GM12878 (cell line): ENCODE results near the gene SMU1. TPM values are rescaled to one million over a fixed set of nuclear protein-coding genes. Genes with fewer than 3 reads are reported as not detected.

Experiments used
- ATAC-seq: fragments of 200-7000 bp; cut with Tn5 transposase; 3 replicates; pipeline ENCODE4 v1.9.1; 2020; ENCODE audit warnings: mild to moderate bottlenecking, moderate library complexity
- BruUV-seq: library from RNA; stranded (reverse); fragments of 400-500 nt; replicated peaks from 2 replicates; lab custom pipeline; 2021; lab: Mats Ljungman, UMichigan
- CTCF ChIA-PET: fragments of 300-600 bp; sonication (Branson Sonifier 250); formaldehyde crosslinking; extraction: SDS; loops from one replicate; lab custom pipeline; 2021; ENCODE audit warnings: inconsistent platforms; lab: Yijun Ruan, JAX
- POLR2A ChIA-PET: fragments of 350-600 bp; formaldehyde crosslinking; extraction: SDS; loops from one replicate; lab custom pipeline; 2021; ENCODE audit warnings: inconsistent platforms; lab: Charles Lee
- RAD21 ChIA-PET: fragments of 300-600 bp; sonication (Branson Sonifier 250); formaldehyde crosslinking; loops from one replicate; lab custom pipeline; 2023; ENCODE audit warnings: antibody characterized with exemption; ENCODE audit not compliant: unreplicated experiment; lab: Charles Lee
- SMC1A ChIA-PET: fragments of 300-600 bp; sonication (Branson Sonifier 250); formaldehyde crosslinking; loops from one replicate; lab custom pipeline; 2023; ENCODE audit not compliant: unreplicated experiment, uncharacterized antibody; lab: Charles Lee
- DNase-seq: peaks from one replicate; pipeline ENCODE4 v3.0.0-alpha.2; 2011; ENCODE audit warnings: low read depth, low spot score
- FAIRE-seq: peaks from 3 replicates; lab custom pipeline; 2011; peaks lifted over from hg19 to GRCh38; lab: Jason Lieb, UNC
- H2AFZ ChIP-seq: 2 replicates; pipeline ENCODE4 v1.6.0; 2011; ENCODE audit warnings: low read depth, low read length, control low read depth; ENCODE audit not compliant: control insufficient read depth
- H3K27ac ChIP-seq: 2 replicates; pipeline ENCODE4 v1.5.1; 2011; ENCODE audit warnings: control low read depth; ENCODE audit not compliant: control insufficient read depth, insufficient read depth
- H3K27me3 ChIP-seq, 2 experiments: replicated peaks in 1 of 2; 2 replicates each; pipeline versions ENCODE4 v1.6.0 to v1.6.1; 2011; ENCODE audit warnings: low read length in 1 of 2; ENCODE audit not compliant: control insufficient read depth in 2 of 2, insufficient read depth in 2 of 2
- H3K36me3 ChIP-seq, 2 experiments: 2 replicates each; pipeline ENCODE4 v1.5.1; 2011; ENCODE audit warnings: low read length in 1 of 2; ENCODE audit not compliant: control insufficient read depth in 2 of 2, insufficient read depth in 2 of 2
- H3K4me1 ChIP-seq: 2 replicates; pipeline ENCODE4 v1.6.1; 2011; ENCODE audit warnings: mild to moderate bottlenecking, low read length, moderate library complexity, mixed read lengths; ENCODE audit not compliant: control insufficient read depth, insufficient read depth
- H3K4me2 ChIP-seq: 2 replicates; pipeline ENCODE4 v1.6.0; 2011; ENCODE audit warnings: control low read depth; ENCODE audit not compliant: control insufficient read depth, insufficient read depth
- H3K4me3 ChIP-seq: fragments of 200-600 bp; sonication (generic); 2 replicates; pipeline ENCODE4 v1.5.1; 2016
- H3K79me2 ChIP-seq: 2 replicates; pipeline ENCODE4 v1.6.0; 2011; ENCODE audit warnings: low read length; ENCODE audit not compliant: control insufficient read depth, insufficient read depth
- H3K9ac ChIP-seq: 2 replicates; pipeline ENCODE4 v1.8.0; 2011; ENCODE audit warnings: low read length, control low read depth, mixed read lengths; ENCODE audit not compliant: control insufficient read depth, insufficient read depth
- H3K9me3 ChIP-seq: replicated peaks from 3 replicates; pipeline ENCODE4 v1.5.1; 2011; ENCODE audit warnings: mild to moderate bottlenecking, low read length; ENCODE audit not compliant: control insufficient read depth, insufficient read depth
- H4K20me1 ChIP-seq: 2 replicates; pipeline ENCODE4 v1.6.0; 2011; ENCODE audit not compliant: control insufficient read depth, insufficient read depth
- IKZF1 ChIP-seq: fragments of 450-650 bp; conservative IDR thresholded peaks from 2 replicates; pipeline ENCODE4 v1.6.1; 2017; ENCODE audit warnings: antibody characterized with exemption, mild to moderate bottlenecking
- NBN ChIP-seq: fragments of 450-650 bp; IDR thresholded peaks from 2 replicates; pipeline ENCODE4 v1.6.1; 2016
- NFYA ChIP-seq: IDR thresholded peaks from 2 replicates; pipeline ENCODE4 v1.6.1; 2011; ENCODE audit warnings: low read depth, mild to moderate bottlenecking, low read length, improper control_type of control experiment, borderline replicate concordance
- SPI1 ChIP-seq: IDR thresholded peaks from 2 replicates; pipeline ENCODE4 v1.6.1; 2011; ENCODE audit warnings: low read depth, mild to moderate bottlenecking, low read length, moderate library complexity, borderline replicate concordance; ENCODE audit not compliant: insufficient read depth
- TCF12 ChIP-seq: IDR thresholded peaks from 2 replicates; pipeline ENCODE4 v1.6.1; 2011; ENCODE audit warnings: low read depth, mild to moderate bottlenecking, low read length
- WGBS: methylation state at CpG from one replicate; pipeline ENCODE4 v1.1.6; 2016; ENCODE audit warnings: low lambda C conversion rate; ENCODE audit not compliant: insufficient replicate concordance, insufficient coverage; ENCODE audit errors: missing lambda C conversion rate; 5-methylcytosine and 5-hydroxymethylcytosine counted together
- in situ Hi-C: fragments of 300-500 bp; cut with MboI; formaldehyde crosslinking; loops from 9 replicates; pipeline ENCODE4 v1.14.3; 2018; ENCODE audit warnings: mixed read lengths
- intact Hi-C: fragments of 100-400 bp; cut with micrococcal nuclease; formaldehyde crosslinking; loops from one replicate; pipeline ENCODE4 v1.14.2; 2022; ENCODE audit not compliant: unreplicated experiment
- polyA plus RNA-seq, 11 experiments: library from polyadenylated mRNA; depleted of rRNA in 4 of 11; unstranded in 6 of 11; stranded (reverse) in 5 of 11; fragments of >200 nt; fragmentation: Nextera tagmentation in 4 of 11; fragmentation: Illumina TruSeq in 1 of 11; extraction: Ambion mirVana in 4 of 11; extraction: Trizol in 1 of 11; gene quantifications; 1 replicate in 1 of 11; 2 replicates in 10 of 11; pipeline versions ENCODE4 v1.2.1 to v1.2.3, GENCODE V29; 2011 to 2016; ENCODE audit warnings: inconsistent platforms in 2 of 11, missing spikeins in 2 of 11, low read depth in 1 of 11
- total RNA-seq, 4 experiments: library from RNA; depleted of rRNA in 3 of 4; stranded (reverse); fragments of >200 nt in 3 of 4; fragmentation: Illumina TruSeq in 1 of 4; extraction: Trizol in 1 of 4; gene quantifications; 2 replicates each; pipeline versions ENCODE4 v1.2.1 to v1.2.3, GENCODE V29; 2013 to 2021
- TF ChIP-seq, protein P1 (sequence below): IDR thresholded peaks from 2 replicates; pipeline ENCODE4 v1.6.1; 2012; ENCODE audit warnings: low read length, inconsistent platforms
- TF ChIP-seq, protein P2 (sequence below): fragments of 450-650 bp; IDR thresholded peaks from 2 replicates; pipeline ENCODE4 v1.6.1; 2018; ENCODE audit warnings: mild to moderate bottlenecking, low read depth, moderate library complexity; ENCODE audit not compliant: partially characterized antibody
- TF ChIP-seq, protein P3 (sequence below): fragments of 450-650 bp; formaldehyde crosslinking; IDR thresholded peaks from 2 replicates; pipeline ENCODE4 v1.4.0; 2022; ENCODE audit warnings: mild to moderate bottlenecking, moderate library complexity
- TF ChIP-seq, protein P4 (sequence below): fragments of 450-650 bp; IDR thresholded peaks from 2 replicates; pipeline ENCODE4 v1.6.1; 2016; ENCODE audit warnings: mild to moderate bottlenecking

The SMU1 gene
- total and polyA plus RNA-seq, 10 of the 15 experiments (the other 5 are each of a cell fraction or from before 2014, with no cell fraction given), result 18.5 to 34.6 (median 20.9) TPM

DNA sequence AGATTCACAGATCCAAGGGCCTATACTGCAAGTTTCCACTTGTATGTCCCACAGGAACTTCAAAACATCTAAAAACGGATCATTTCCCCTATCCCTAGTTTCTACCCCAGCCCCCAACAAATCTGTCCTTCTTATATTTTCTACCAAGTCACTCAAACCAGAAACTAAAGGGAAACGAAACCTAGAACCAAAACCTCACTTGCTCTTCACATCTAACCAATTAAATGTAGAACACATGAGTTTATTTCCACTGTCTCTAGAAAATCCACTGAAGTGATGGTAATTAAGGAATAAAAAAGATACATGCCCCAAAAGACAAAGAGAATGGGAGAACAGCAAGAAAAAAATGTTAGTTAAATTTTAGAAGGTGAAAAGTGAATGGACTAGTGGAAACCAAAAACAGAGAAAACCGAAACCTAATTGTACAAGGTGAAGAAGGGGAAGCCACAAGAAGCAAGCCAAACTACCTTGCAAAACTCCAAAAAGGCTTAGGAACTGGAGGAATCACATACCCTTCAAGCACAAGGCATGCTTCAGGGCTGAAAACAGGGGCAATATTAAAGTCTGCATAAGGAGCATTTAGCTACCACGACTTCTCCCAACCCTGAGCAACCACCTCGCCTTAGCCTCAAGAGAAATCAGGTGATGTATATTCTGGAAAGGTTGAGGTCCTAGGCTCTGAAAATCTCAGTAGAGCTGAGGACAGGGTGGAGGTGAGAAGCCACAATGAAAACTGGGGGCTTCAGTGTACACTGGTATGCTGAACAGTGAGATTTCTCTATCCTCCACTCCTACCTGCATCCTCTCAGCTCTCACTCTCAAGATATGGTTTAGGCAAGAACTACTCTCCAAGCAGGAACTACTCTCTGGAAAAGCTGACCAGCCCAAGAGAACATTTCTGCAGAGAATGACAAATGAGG is 11.1 kb downstream of the SMU1 start (continued):
- peak; percentile 62 for TF ChIP-seq SPI1

DNA sequence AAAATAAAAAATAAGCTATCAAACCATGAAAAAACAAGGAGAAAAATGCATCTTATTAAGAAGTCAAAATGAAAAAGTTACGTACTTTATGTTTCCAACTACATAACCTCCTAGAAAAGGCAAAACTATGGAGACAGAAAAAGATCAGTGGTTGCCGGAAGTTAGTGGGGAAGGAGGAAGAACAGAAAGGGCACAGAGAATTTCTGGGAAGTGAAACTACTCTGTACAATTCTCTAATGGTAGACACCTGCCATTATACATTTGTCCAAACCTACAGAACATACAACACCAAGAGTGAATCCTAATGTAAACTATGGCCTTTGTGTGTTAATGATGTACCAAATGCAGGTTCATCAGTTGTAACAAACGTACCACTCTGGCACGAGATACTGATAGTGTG is 25.3 kb downstream of the SMU1 start:
- Histone ChIP-seq H3K4me3 (no peak overlapping the region), H3K4me2 (no peak overlapping the region), H3K27me3 (no peaks in the 10 kb centered on the region), H3K9ac (no peak overlapping the region), H3K4me1 (peaks cover 17% of the 10 kb centered on the region), H3K27ac (no peak overlapping the region), H3K79me2 (no peaks in the 10 kb centered on the region; the same call in 1 of the 2 replicates), H2AFZ (no peak overlapping the region), H4K20me1 (no peaks in the 10 kb centered on the region), H3K9me3 (peaks cover 4% of the 10 kb centered on the region), H3K36me3 (peaks cover 6 to 49% of the 10 kb centered on the region in 2 experiments)
- ChIA-PET RAD21 (no interaction called here), POLR2A (no interaction called here), CTCF (no interaction called here), SMC1A (no interaction called here)
- intact Hi-C loops (no loop called here), in situ Hi-C loops (no loop called here)
- no TSS peak for BruUV-seq
- WGBS, result 71% methylated on average over 4 of the region's 4 CpGs
- peak; percentile 79 for FAIRE-seq
- ATAC-seq, result peak; percentile 32; the same call in 1 of the 3 replicates
- TF ChIP-seq TCF12, result no peak
- TF ChIP-seq NBN, result no peak
- no peak for TF ChIP-seq IKZF1
- TF ChIP-seq, protein P1, sequence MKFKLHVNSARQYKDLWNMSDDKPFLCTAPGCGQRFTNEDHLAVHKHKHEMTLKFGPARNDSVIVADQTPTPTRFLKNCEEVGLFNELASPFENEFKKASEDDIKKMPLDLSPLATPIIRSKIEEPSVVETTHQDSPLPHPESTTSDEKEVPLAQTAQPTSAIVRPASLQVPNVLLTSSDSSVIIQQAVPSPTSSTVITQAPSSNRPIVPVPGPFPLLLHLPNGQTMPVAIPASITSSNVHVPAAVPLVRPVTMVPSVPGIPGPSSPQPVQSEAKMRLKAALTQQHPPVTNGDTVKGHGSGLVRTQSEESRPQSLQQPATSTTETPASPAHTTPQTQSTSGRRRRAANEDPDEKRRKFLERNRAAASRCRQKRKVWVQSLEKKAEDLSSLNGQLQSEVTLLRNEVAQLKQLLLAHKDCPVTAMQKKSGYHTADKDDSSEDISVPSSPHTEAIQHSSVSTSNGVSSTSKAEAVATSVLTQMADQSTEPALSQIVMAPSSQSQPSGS, result no peak
- TF ChIP-seq, protein P2, sequence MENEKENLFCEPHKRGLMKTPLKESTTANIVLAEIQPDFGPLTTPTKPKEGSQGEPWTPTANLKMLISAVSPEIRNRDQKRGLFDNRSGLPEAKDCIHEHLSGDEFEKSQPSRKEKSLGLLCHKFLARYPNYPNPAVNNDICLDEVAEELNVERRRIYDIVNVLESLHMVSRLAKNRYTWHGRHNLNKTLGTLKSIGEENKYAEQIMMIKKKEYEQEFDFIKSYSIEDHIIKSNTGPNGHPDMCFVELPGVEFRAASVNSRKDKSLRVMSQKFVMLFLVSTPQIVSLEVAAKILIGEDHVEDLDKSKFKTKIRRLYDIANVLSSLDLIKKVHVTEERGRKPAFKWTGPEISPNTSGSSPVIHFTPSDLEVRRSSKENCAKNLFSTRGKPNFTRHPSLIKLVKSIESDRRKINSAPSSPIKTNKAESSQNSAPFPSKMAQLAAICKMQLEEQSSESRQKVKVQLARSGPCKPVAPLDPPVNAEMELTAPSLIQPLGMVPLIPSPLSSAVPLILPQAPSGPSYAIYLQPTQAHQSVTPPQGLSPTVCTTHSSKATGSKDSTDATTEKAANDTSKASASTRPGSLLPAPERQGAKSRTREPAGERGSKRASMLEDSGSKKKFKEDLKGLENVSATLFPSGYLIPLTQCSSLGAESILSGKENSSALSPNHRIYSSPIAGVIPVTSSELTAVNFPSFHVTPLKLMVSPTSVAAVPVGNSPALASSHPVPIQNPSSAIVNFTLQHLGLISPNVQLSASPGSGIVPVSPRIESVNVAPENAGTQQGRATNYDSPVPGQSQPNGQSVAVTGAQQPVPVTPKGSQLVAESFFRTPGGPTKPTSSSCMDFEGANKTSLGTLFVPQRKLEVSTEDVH, result no peak
- TF ChIP-seq NFYA, result no peak
- TF ChIP-seq SPI1, result peak; percentile 43; the same call in 1 of the 2 replicates
- TF ChIP-seq, protein P3, sequence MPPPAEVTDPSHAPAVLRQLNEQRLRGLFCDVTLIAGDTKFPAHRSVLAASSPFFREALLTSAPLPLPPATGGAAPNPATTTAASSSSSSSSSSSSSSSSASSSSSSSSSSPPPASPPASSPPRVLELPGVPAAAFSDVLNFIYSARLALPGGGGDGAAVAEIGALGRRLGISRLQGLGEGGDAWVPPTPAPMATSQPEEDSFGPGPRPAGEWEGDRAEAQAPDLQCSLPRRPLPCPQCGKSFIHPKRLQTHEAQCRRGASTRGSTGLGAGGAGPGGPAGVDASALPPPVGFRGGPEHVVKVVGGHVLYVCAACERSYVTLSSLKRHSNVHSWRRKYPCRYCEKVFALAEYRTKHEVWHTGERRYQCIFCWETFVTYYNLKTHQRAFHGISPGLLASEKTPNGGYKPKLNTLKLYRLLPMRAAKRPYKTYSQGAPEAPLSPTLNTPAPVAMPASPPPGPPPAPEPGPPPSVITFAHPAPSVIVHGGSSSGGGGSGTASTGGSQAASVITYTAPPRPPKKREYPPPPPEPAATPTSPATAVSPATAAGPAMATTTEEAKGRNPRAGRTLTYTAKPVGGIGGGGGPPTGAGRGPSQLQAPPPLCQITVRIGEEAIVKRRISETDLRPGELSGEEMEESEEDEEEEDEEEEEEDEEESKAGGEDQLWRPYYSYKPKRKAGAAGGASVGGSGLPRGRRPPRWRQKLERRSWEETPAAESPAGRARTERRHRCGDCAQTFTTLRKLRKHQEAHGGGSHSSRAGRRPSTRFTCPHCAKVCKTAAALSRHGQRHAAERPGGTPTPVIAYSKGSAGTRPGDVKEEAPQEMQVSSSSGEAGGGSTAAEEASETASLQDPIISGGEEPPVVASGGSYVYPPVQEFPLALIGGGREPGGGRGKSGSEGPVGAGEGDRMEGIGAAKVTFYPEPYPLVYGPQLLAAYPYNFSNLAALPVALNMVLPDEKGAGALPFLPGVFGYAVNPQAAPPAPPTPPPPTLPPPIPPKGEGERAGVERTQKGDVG, result no peak
- TF ChIP-seq, protein P4, sequence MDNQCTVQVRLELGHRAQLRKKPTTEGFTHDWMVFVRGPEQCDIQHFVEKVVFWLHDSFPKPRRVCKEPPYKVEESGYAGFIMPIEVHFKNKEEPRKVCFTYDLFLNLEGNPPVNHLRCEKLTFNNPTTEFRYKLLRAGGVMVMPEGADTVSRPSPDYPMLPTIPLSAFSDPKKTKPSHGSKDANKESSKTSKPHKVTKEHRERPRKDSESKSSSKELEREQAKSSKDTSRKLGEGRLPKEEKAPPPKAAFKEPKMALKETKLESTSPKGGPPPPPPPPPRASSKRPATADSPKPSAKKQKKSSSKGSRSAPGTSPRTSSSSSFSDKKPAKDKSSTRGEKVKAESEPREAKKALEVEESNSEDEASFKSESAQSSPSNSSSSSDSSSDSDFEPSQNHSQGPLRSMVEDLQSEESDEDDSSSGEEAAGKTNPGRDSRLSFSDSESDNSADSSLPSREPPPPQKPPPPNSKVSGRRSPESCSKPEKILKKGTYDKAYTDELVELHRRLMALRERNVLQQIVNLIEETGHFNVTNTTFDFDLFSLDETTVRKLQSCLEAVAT, result no peak
- no peak for DNase-seq
